Measurements from ENCODE around the gene FARP1.

The FARP1 gene

GRCh38 chr13:98315466-98315865, 172.6 kb downstream of the FARP1 start:
- no peak for DNase-seq

GRCh38 chr13:98315902-98316301, 173.0 kb downstream of the FARP1 start:
- DNase-seq: no peak

GRCh38 chr13:98317573-98318171, 174.8 kb downstream of the FARP1 start:
- DNase-seq: no peak

GRCh38 chr13:98318263-98318878, 175.5 kb downstream of the FARP1 start:
- no peak for DNase-seq

- no peak for DNase-seq
Observed at GRCh38 chr13:98320561-98321105, 177.7 kb downstream of the FARP1 start.

- no peak for DNase-seq
Observed at GRCh38 chr13:98321395-98321794, 178.5 kb downstream of the FARP1 start.

- DNase-seq: no peak
Observed at GRCh38 chr13:98322091-98322718, 179.3 kb downstream of the FARP1 start.

- DNase-seq: no peak
Observed at GRCh38 chr13:98324105-98324504, 181.2 kb downstream of the FARP1 start.

GRCh38 chr13:98325724-98326123, 182.8 kb downstream of the FARP1 start:
- DNase-seq: no peak

- no peak for DNase-seq
Observed at GRCh38 chr13:98326291-98326690, 183.4 kb downstream of the FARP1 start.

GRCh38 chr13:98327371-98328270, 184.7 kb downstream of the FARP1 start:
- DNase-seq: no peak

GRCh38 chr13:98328511-98328910, 185.6 kb downstream of the FARP1 start:
- no peak for DNase-seq

- no peak for DNase-seq
Observed at GRCh38 chr13:98332222-98332621, 189.3 kb downstream of the FARP1 start.

- DNase-seq: no peak
Observed at GRCh38 chr13:98332691-98333090, 189.8 kb downstream of the FARP1 start.

- no peak for DNase-seq
Observed at GRCh38 chr13:98333486-98333885, 190.6 kb downstream of the FARP1 start.

GRCh38 chr13:98334620-98335205, 191.8 kb downstream of the FARP1 start:
- no peak for DNase-seq

- no peak for DNase-seq
Observed at GRCh38 chr13:98335721-98336120, 192.8 kb downstream of the FARP1 start.

GRCh38 chr13:98338310-98338709, 195.4 kb downstream of the FARP1 start:
- DNase-seq: no peak

- no peak for DNase-seq
Observed at GRCh38 chr13:98339684-98340425, 197.0 kb downstream of the FARP1 start.

- no peak for DNase-seq
Observed at GRCh38 chr13:98342953-98343352, 200.1 kb downstream of the FARP1 start.

GRCh38 chr13:98343461-98343860, 200.6 kb downstream of the FARP1 start:
- DNase-seq: no peak

- no peak for DNase-seq
Observed at GRCh38 chr13:98344392-98344791, 201.5 kb downstream of the FARP1 start.
